Measurements from ENCODE around the gene KBTBD7.

The KBTBD7 gene

GRCh38 chr13:41156620-41157019 lies 37.7 kb downstream of the KBTBD7 start:
- Histone ChIP-seq H3K27ac (ENCODE audit: low read depth, low read length) (no peak overlapping the region), H3K9me3 (ENCODE audit: low read length) (peaks cover 2% of the 10 kb centered on the region), H3K27me3 (ENCODE audit: control insufficient read depth in 1 of 2, insufficient read depth in 2 of 2, low read length in 2 of 2) (no peaks in the 10 kb centered on the region), H3K4me3 (ENCODE audit: low read depth in 1 of 2, low read length in 2 of 2) (no peak overlapping the region), H3K9ac (ENCODE audit: low read length) (no peak overlapping the region), H3K36me3 (ENCODE audit: insufficient read depth, low read length) (no peaks in the 10 kb centered on the region), H3K4me1 (ENCODE audit: insufficient read depth, low read length) (no peaks in the 10 kb centered on the region)

GRCh38 chr13:41154042-41154441 lies 40.3 kb downstream of the KBTBD7 start:
- no peaks in the 10 kb centered on the region for H3K4me1 ChIP-seq (ENCODE audit: insufficient read depth, low read length)
- H3K36me3 ChIP-seq (ENCODE audit: insufficient read depth, low read length): no peaks in the 10 kb centered on the region
- H3K27ac ChIP-seq (ENCODE audit: low read depth, low read length): no peak overlapping the region
- no peaks in the 10 kb centered on the region for H3K27me3 ChIP-seq (ENCODE audit: control insufficient read depth in 1 of 2, insufficient read depth in 2 of 2, low read length in 2 of 2)
- H3K9me3 ChIP-seq (ENCODE audit: low read length): peaks cover 8% of the 10 kb centered on the region
- H3K9ac ChIP-seq (ENCODE audit: low read length): no peak overlapping the region
- no peak overlapping the region for H3K4me3 ChIP-seq (ENCODE audit: low read depth in 1 of 2, low read length in 2 of 2)

- no peak overlapping the region for H3K9ac ChIP-seq (ENCODE audit: low read length)
- H3K27me3 ChIP-seq (ENCODE audit: control insufficient read depth in 1 of 2, insufficient read depth in 2 of 2, low read length in 2 of 2): no peaks in the 10 kb centered on the region
- no peaks in the 10 kb centered on the region for H3K4me1 ChIP-seq (ENCODE audit: insufficient read depth, low read length)
- H3K9me3 ChIP-seq (ENCODE audit: low read length): peaks cover 18% of the 10 kb centered on the region
- H3K27ac ChIP-seq (ENCODE audit: low read depth, low read length): no peak overlapping the region
- no peaks in the 10 kb centered on the region for H3K36me3 ChIP-seq (ENCODE audit: insufficient read depth, low read length)
- H3K4me3 ChIP-seq (ENCODE audit: low read depth in 1 of 2, low read length in 2 of 2): no peak overlapping the region
Measured at GRCh38 chr13:41152005-41152404, 42.4 kb downstream of the KBTBD7 start.

GRCh38 chr13:41150058-41150457 lies 44.3 kb downstream of the KBTBD7 start:
- H3K4me1 ChIP-seq (ENCODE audit: insufficient read depth, low read length): no peaks in the 10 kb centered on the region
- H3K27me3 ChIP-seq (ENCODE audit: control insufficient read depth in 1 of 2, insufficient read depth in 2 of 2, low read length in 2 of 2): no peaks in the 10 kb centered on the region
- peaks cover 18% of the 10 kb centered on the region for H3K9me3 ChIP-seq (ENCODE audit: low read length)
- H3K4me3 ChIP-seq (ENCODE audit: low read depth in 1 of 2, low read length in 2 of 2): no peak overlapping the region
- H3K27ac ChIP-seq (ENCODE audit: low read depth, low read length): no peak overlapping the region
- H3K36me3 ChIP-seq (ENCODE audit: insufficient read depth, low read length): no peaks in the 10 kb centered on the region
- no peak overlapping the region for H3K9ac ChIP-seq (ENCODE audit: low read length)

GRCh38 chr13:41148419-41149283 lies 45.7 kb downstream of the KBTBD7 start:
- no peaks in the 10 kb centered on the region for H3K36me3 ChIP-seq (ENCODE audit: insufficient read depth, low read length)
- no peaks in the 10 kb centered on the region for H3K4me1 ChIP-seq (ENCODE audit: insufficient read depth, low read length)
- peak overlapping the region in 1 of 2 donors; percentile 4 for H3K4me3 ChIP-seq (ENCODE audit: low read depth in 1 of 2, low read length in 2 of 2)
- no peaks in the 10 kb centered on the region for H3K27me3 ChIP-seq (ENCODE audit: control insufficient read depth in 1 of 2, insufficient read depth in 2 of 2, low read length in 2 of 2)
- no peak overlapping the region for H3K9ac ChIP-seq (ENCODE audit: low read length)
- H3K27ac ChIP-seq (ENCODE audit: low read depth, low read length): no peak overlapping the region
- H3K9me3 ChIP-seq (ENCODE audit: low read length): peaks cover 18% of the 10 kb centered on the region

- Histone ChIP-seq H3K36me3 (ENCODE audit: insufficient read depth, low read length) (no peaks in the 10 kb centered on the region), H3K9ac (ENCODE audit: low read length) (no peak overlapping the region)
Measured at GRCh38 chr13:41145136-41145908, 49.0 kb downstream of the KBTBD7 start.

GRCh38 chr13:41144576-41144975 lies 49.8 kb downstream of the KBTBD7 start:
- H3K9ac ChIP-seq (ENCODE audit: low read length): no peak overlapping the region
- H3K27me3 ChIP-seq (ENCODE audit: control insufficient read depth in 1 of 2, insufficient read depth in 2 of 2, low read length in 2 of 2): no peaks in the 10 kb centered on the region
- no peak overlapping the region for H3K4me3 ChIP-seq (ENCODE audit: low read depth in 1 of 2, low read length in 2 of 2)
- H3K36me3 ChIP-seq (ENCODE audit: insufficient read depth, low read length): no peaks in the 10 kb centered on the region
- peaks cover 15% of the 10 kb centered on the region for H3K9me3 ChIP-seq (ENCODE audit: low read length)
- no peak overlapping the region for H3K27ac ChIP-seq (ENCODE audit: low read depth, low read length)
- no peaks in the 10 kb centered on the region for H3K4me1 ChIP-seq (ENCODE audit: insufficient read depth, low read length)

More at GRCh38 chr13:41145136-41145908, 49.0 kb downstream of the KBTBD7 start:
- Histone ChIP-seq H3K27me3 (ENCODE audit: control insufficient read depth in 1 of 2, insufficient read depth in 2 of 2, low read length in 2 of 2) (no peaks in the 10 kb centered on the region), H3K9me3 (ENCODE audit: low read length) (peaks cover 15% of the 10 kb centered on the region), H3K4me1 (ENCODE audit: insufficient read depth, low read length) (no peaks in the 10 kb centered on the region), H3K4me3 (ENCODE audit: low read depth in 1 of 2, low read length in 2 of 2) (no peak overlapping the region), H3K27ac (ENCODE audit: low read depth, low read length) (no peak overlapping the region)

Measured in muscle layer of colon (tissue), 2 donors.